ENCODE data around the gene SORCS3.

GRCh38 chr10:105128111-105128510 lies 487.0 kb downstream of the SORCS3 start:
- TF ChIP-seq POLR2A (IDR thresholded peaks at IDR 0.05; ENCODE audit: low read depth, low read length): no peak
- no peak for TF ChIP-seq POLR2AphosphoS2 (IDR thresholded peaks at IDR 0.05; ENCODE audit: low read depth, low read length)
- no peak for TF ChIP-seq RAD51 (IDR thresholded peaks at IDR 0.05)
- TF ChIP-seq ATF2 (IDR thresholded peaks at IDR 0.05; ENCODE audit: low read length): no peak
- TF ChIP-seq USF2 (IDR thresholded peaks at IDR 0.05; ENCODE audit: borderline replicate concordance, low read depth, low read length): no peak
- no peak for TF ChIP-seq IRF3 (IDR thresholded peaks at IDR 0.05)
- no peak for TF ChIP-seq CTCF (IDR thresholded peaks at IDR 0.05 in 2 of 3, conservative IDR thresholded peaks at IDR 0.05 in 1 of 3; ENCODE audit: control insufficient read depth in 2 of 3, extremely low read depth in 1 of 3, insufficient read depth in 1 of 3, low read depth in 3 of 3, low read length in 3 of 3)
- no peak for TF ChIP-seq EP300 (IDR thresholded peaks at IDR 0.05; ENCODE audit: borderline replicate concordance in 1 of 2, control insufficient read depth in 1 of 2, low read depth in 2 of 2, low read length in 2 of 2)
- no peak for TF ChIP-seq EGR1 (IDR thresholded peaks at IDR 0.05; ENCODE audit: borderline replicate concordance in 1 of 2, low read depth in 2 of 2, low read length in 2 of 2)
- no peak for TF ChIP-seq JUND (IDR thresholded peaks at IDR 0.05; ENCODE audit: low read depth, low read length)
- no peak for TF ChIP-seq EZH2 (IDR thresholded peaks at IDR 0.05; ENCODE audit: borderline replicate concordance, control insufficient read depth, low read depth, low read length)
- no peak for TF ChIP-seq HDAC6 (IDR thresholded peaks at IDR 0.05; ENCODE audit: unreplicated experiment)

Data from GM12878 (cell line).